ENCODE results near the gene MYH11.

The MYH11 gene

DNA sequence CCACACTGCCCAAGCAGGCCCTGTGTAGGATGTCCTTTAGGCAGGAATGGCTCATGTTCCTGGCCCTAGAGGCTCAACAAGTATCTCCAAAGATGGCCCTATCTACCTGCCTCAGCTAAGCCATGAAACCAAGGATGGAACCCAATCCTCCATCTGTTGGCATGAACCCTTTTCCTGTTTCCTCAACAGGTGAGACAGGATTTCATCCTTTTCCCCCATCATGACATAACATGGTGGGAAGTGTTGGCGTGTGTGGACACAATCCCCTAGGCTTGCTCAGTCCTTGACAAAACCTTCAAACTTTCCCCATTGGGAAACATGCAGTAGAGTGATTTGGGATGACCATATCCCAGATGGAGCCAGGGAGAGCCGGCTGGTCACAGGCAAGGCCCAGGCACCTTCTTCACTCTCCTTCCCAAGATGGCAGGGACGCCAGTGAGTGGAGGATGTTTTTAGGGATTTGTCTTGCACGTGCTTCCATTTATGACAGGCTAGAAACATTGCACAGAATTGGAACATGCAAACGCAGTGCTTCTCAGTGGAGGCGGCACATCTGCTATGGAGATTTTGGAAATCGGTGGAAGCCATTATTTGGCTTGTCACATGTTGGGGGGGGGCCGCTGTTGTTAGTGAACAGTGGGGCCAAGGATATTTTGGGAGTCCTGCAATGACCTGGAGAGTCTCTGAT is 77.0 kb downstream of the MYH11 start:
- Histone ChIP-seq H3K9me3 (ENCODE audit: control insufficient read depth, insufficient read depth, low read length) (no peaks in the 10 kb centered on the region), H3K36me3 (ENCODE audit: control insufficient read depth, insufficient read depth, low read length) (no peaks in the 10 kb centered on the region), H3K4me1 (ENCODE audit: control insufficient read depth, insufficient read depth, low read length) (no peaks in the 10 kb centered on the region), H3K4me3 (ENCODE audit: low read depth, low read length) (no peak overlapping the region), H3K27me3 (ENCODE audit: control insufficient read depth, insufficient read depth, low read length) (peaks cover 3% of the 10 kb centered on the region), H3K9ac (ENCODE audit: low read depth, low read length) (no peak overlapping the region)

DNA sequence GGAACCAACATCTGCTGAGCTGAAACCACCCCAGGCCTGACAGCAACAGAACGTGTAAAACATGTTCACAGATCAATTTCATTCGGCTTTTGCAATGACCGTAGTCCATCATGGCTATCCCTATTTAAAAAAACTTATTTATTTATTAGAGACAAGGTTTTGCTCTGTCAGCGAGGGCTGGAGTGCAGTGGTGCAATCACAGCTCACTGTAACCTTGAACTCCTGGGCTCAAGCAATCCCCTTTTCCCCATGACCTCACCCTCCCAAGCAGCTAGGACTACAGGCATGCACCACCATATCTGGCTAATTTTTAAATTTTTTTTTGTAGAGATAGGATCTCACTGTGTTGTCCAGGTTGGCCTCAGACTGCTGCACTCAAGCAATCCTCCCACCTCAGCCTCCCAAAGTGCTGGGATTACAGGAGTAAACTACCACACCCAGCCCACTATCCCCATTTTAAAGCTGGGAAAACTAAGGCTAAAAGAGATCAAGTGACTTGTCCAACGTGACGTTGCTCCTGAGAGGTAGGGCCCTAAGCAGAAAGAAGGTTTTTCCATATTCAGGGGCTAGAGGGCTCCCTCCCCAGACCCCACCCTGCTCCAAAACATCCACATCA is 77.7 kb downstream of the MYH11 start:
- H3K27me3 ChIP-seq (ENCODE audit: control insufficient read depth, insufficient read depth, low read length): peaks cover 3% of the 10 kb centered on the region
- H3K9me3 ChIP-seq (ENCODE audit: control insufficient read depth, insufficient read depth, low read length): no peaks in the 10 kb centered on the region
- no peak overlapping the region for H3K4me3 ChIP-seq (ENCODE audit: low read depth, low read length)
- H3K4me1 ChIP-seq (ENCODE audit: control insufficient read depth, insufficient read depth, low read length): no peaks in the 10 kb centered on the region
- H3K36me3 ChIP-seq (ENCODE audit: control insufficient read depth, insufficient read depth, low read length): no peaks in the 10 kb centered on the region
- H3K9ac ChIP-seq (ENCODE audit: low read depth, low read length): no peak overlapping the region

DNA sequence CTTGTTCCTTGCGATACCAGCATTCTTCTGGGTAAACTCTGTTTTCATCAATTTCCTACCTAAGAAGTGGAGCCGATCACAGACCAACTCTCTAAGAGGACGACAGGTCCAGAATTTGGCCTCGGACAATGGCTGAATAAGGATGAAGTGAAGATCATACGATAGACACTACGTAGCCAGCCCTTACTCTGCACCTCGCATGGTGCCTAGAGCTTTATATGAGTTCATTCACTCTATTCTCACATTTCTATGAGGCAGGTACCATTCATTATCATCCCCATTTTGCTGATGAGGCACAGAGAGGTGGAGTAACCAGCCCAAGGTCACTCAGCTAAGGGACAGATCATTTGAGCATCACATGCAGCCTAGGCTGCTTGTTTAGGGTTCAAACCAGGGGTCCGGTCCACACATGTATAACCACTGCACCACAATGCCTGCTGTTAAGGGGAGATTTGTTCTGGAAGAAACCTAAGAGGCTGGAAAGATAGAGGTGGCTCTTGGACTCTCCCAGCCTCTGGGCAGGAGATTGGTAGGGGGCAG is 78.6 kb downstream of the MYH11 start:
- no peaks in the 10 kb centered on the region for H3K4me1 ChIP-seq (ENCODE audit: control insufficient read depth, insufficient read depth, low read length)

DNA sequence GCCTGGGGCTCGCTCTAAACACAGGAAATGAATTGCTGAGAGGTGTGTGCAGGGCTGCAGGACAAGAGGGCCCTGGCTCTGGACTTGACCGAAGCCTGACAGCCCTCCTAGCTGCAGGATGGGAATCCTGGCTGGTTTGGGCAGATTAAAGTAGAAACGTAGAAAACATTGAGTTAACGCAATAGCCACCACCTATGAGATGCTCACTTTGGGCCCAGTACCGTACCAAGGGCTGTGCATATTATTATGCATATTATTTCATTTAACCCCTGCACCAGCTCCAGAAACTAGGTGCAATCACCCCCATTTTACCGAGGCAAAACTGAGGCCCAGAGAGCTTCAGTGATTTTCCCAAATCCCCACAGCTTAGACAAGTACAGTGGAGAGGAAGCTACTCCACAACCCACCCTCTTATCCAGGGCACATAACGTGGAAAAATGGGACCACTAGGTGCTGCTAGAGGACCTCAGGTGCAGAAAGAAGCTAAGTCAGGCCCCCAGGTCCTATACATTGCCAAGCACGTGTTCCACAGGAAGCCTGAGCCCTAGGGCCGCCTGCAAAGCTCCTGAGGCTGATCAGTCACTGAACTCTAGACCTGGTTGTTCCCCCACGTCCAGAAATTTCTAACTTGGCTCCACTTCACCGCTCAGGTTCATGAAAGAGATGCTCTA is 79.2 kb downstream of the MYH11 start:
- Histone ChIP-seq H3K9ac (ENCODE audit: low read depth, low read length) (no peak overlapping the region), H3K4me1 (ENCODE audit: control insufficient read depth, insufficient read depth, low read length) (no peaks in the 10 kb centered on the region), H3K4me3 (ENCODE audit: low read depth, low read length) (no peak overlapping the region), H3K9me3 (ENCODE audit: control insufficient read depth, insufficient read depth, low read length) (no peaks in the 10 kb centered on the region), H3K36me3 (ENCODE audit: control insufficient read depth, insufficient read depth, low read length) (no peaks in the 10 kb centered on the region), H3K27me3 (ENCODE audit: control insufficient read depth, insufficient read depth, low read length) (peaks cover 3% of the 10 kb centered on the region)

More for the DNA sequence above, 78.6 kb downstream of the MYH11 start:
- Histone ChIP-seq H3K27me3 (ENCODE audit: control insufficient read depth, insufficient read depth, low read length) (peaks cover 3% of the 10 kb centered on the region), H3K36me3 (ENCODE audit: control insufficient read depth, insufficient read depth, low read length) (no peaks in the 10 kb centered on the region), H3K9me3 (ENCODE audit: control insufficient read depth, insufficient read depth, low read length) (no peaks in the 10 kb centered on the region), H3K4me3 (ENCODE audit: low read depth, low read length) (no peak overlapping the region), H3K9ac (ENCODE audit: low read depth, low read length) (no peak overlapping the region)

DNA sequence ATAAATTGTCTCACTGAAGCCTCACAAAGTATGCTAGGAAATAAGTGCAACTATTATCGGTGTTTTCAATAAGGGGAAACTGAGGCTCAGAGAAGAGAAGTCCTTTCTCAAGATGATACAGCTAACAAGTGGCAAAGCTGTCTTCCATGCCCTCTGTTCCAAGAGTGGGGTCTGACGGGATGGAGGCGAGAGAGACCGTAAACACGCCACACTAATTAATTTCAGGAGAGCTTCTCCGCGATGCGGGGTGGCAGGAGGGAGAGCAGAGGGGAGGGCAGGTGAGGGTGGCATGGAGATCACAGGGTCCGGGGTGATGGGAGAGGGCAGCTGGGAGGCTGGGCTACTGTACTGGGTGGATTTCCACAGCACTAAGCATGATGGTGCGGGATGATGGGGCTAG is 80.3 kb downstream of the MYH11 start:
- Histone ChIP-seq H3K27me3 (ENCODE audit: control insufficient read depth, insufficient read depth, low read length) (peaks cover 3% of the 10 kb centered on the region), H3K36me3 (ENCODE audit: control insufficient read depth, insufficient read depth, low read length) (no peaks in the 10 kb centered on the region), H3K4me3 (ENCODE audit: low read depth, low read length) (no peak overlapping the region), H3K9me3 (ENCODE audit: control insufficient read depth, insufficient read depth, low read length) (no peaks in the 10 kb centered on the region), H3K9ac (ENCODE audit: low read depth, low read length) (no peak overlapping the region), H3K4me1 (ENCODE audit: control insufficient read depth, insufficient read depth, low read length) (no peaks in the 10 kb centered on the region)

DNA sequence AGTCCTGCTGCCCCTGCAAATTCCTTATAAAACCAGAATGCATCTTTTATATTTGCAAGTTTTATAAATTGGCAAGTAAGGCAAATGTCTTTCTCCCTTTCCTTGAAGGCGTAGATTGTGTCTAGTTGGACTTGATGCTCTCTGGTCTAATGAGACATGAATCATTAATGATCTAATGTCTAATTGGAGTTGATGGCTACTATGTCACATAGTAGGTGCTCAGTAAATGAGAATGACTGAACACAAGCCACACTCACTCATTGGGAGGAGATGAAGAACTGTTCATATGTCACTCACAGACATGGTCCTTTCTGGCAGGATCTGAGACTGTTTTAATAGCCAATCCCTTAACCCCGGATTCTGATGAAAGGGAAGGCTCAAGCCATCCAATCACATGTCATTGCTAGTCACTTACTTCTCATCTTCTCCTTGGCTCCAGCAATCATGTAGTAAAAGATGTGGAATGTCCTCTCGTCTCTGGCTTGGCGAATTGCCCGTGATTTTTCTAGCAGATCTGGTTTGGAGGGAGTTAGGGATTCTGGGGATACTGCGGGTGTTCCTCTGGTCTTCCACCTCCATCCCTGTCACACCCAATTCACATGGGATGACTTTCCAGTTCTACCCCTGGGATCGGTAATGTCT is 81.0 kb downstream of the MYH11 start:
- Histone ChIP-seq H3K4me1 (ENCODE audit: control insufficient read depth, insufficient read depth, low read length) (no peaks in the 10 kb centered on the region), H3K36me3 (ENCODE audit: control insufficient read depth, insufficient read depth, low read length) (no peaks in the 10 kb centered on the region), H3K4me3 (ENCODE audit: low read depth, low read length) (no peak overlapping the region), H3K27me3 (ENCODE audit: control insufficient read depth, insufficient read depth, low read length) (peaks cover 3% of the 10 kb centered on the region), H3K9ac (ENCODE audit: low read depth, low read length) (no peak overlapping the region), H3K9me3 (ENCODE audit: control insufficient read depth, insufficient read depth, low read length) (no peaks in the 10 kb centered on the region)

DNA sequence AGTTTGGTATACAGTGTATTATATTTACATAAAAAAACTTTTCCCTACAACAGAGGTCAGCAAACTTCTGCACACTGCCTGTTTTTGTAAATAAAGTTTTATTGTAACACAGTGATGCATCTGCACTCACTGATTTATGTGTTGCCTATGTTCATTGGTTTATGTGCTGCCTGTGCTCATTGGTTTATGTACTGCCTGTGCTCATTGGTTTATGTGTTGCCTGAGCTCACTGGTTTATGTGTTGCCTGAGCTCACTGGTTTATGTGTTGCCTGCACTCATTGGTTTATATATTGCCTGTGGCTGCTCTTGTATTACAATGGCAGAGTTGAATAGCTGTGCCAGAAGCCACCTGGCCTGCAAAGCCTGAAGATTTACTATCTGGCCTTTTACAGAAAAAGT is 81.6 kb downstream of the MYH11 start:
- no peaks in the 10 kb centered on the region for H3K4me1 ChIP-seq (ENCODE audit: control insufficient read depth, insufficient read depth, low read length)
- H3K4me3 ChIP-seq (ENCODE audit: low read depth, low read length): no peak overlapping the region
- no peaks in the 10 kb centered on the region for H3K9me3 ChIP-seq (ENCODE audit: control insufficient read depth, insufficient read depth, low read length)
- no peaks in the 10 kb centered on the region for H3K36me3 ChIP-seq (ENCODE audit: control insufficient read depth, insufficient read depth, low read length)
- no peak overlapping the region for H3K9ac ChIP-seq (ENCODE audit: low read depth, low read length)
- H3K27me3 ChIP-seq (ENCODE audit: control insufficient read depth, insufficient read depth, low read length): peaks cover 3% of the 10 kb centered on the region

DNA sequence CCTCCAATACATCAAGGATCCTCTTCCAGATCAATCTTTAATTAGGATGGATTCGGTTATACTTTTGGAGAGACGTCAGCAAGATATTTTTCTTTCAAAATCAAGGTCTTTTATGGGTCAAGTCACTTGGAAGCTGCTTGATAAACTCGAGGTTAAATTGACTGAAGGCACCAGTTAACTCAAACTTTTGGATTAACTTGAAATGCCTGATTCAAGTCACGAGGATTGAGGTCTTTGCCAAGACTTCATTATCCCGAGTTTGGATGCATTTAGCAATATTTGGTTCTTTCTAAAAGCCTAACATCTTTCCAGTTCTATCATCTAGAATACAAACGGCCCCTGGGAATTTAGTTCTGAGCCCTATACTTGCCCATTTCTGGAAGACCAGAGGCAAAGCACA is 82.9 kb downstream of the MYH11 start:
- no peaks in the 10 kb centered on the region for H3K4me1 ChIP-seq (ENCODE audit: control insufficient read depth, insufficient read depth, low read length)
- no peak overlapping the region for H3K9ac ChIP-seq (ENCODE audit: low read depth, low read length)
- no peaks in the 10 kb centered on the region for H3K36me3 ChIP-seq (ENCODE audit: control insufficient read depth, insufficient read depth, low read length)
- peaks cover 3% of the 10 kb centered on the region for H3K27me3 ChIP-seq (ENCODE audit: control insufficient read depth, insufficient read depth, low read length)
- no peak overlapping the region for H3K4me3 ChIP-seq (ENCODE audit: low read depth, low read length)
- no peaks in the 10 kb centered on the region for H3K9me3 ChIP-seq (ENCODE audit: control insufficient read depth, insufficient read depth, low read length)

DNA sequence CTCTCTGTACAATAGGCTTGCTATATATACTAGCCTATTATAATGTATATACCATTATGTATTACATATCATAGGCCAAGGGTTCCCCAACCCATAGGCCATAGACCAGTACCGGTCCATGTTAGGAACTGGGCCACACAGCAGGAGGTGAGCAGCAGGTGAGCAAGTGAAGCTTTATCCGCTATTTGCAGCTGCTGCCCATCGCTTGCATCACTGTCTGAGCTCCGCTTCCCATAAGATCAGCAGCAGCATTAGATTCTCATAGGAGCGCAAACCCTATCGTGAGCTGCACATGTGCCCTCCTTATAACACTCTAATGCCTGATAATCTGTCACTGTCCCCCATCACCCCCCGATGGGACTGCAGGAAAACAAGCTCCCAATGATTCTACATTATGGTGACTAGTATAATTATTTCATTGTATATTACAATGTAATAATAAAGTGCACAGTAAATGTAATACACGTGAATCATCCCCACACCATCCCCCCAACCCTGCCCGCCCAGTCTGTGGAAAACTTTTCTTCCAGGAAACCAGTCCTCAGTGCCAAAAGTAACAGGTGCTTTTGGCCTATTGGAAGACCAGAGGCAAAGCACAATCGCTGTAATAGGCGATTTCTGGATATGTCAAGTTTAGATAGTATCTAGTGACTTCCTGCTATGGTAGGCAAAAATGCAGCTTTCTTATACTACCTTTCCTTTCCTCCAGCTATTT is 84.1 kb downstream of the MYH11 start:
- H3K27me3 ChIP-seq (ENCODE audit: control insufficient read depth, insufficient read depth, low read length): no peaks in the 10 kb centered on the region
- no peaks in the 10 kb centered on the region for H3K4me1 ChIP-seq (ENCODE audit: control insufficient read depth, insufficient read depth, low read length)
- no peak overlapping the region for H3K9ac ChIP-seq (ENCODE audit: low read depth, low read length)

DNA sequence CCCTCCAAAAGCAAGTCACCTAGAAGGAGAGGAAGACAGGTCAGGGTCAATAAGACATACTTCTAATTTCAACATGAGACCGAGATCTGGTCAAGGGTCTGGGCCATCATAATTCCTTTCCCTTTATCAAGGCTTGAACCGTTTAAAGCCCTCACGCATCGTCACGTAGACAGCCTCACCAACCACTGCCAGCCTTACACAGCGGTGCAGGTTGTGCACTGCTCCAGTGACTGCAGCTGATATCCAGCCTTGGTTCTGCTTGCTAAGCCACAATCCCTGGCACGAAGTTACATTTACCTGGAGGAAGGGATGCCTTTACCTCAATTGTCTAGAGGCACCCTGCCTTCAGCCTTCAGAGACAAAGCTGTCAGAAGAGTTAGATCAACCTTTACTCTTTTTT is 85.1 kb downstream of the MYH11 start:
- H3K9me3 ChIP-seq (ENCODE audit: control insufficient read depth, insufficient read depth, low read length): no peaks in the 10 kb centered on the region
- no peaks in the 10 kb centered on the region for H3K4me1 ChIP-seq (ENCODE audit: control insufficient read depth, insufficient read depth, low read length)
- H3K9ac ChIP-seq (ENCODE audit: low read depth, low read length): no peak overlapping the region
- H3K27me3 ChIP-seq (ENCODE audit: control insufficient read depth, insufficient read depth, low read length): no peaks in the 10 kb centered on the region
- no peaks in the 10 kb centered on the region for H3K36me3 ChIP-seq (ENCODE audit: control insufficient read depth, insufficient read depth, low read length)
- H3K4me3 ChIP-seq (ENCODE audit: low read depth, low read length): no peak overlapping the region

More for the DNA sequence above, 84.1 kb downstream of the MYH11 start:
- no peaks in the 10 kb centered on the region for H3K36me3 ChIP-seq (ENCODE audit: control insufficient read depth, insufficient read depth, low read length)
- no peak overlapping the region for H3K4me3 ChIP-seq (ENCODE audit: low read depth, low read length)
- no peaks in the 10 kb centered on the region for H3K9me3 ChIP-seq (ENCODE audit: control insufficient read depth, insufficient read depth, low read length)

DNA sequence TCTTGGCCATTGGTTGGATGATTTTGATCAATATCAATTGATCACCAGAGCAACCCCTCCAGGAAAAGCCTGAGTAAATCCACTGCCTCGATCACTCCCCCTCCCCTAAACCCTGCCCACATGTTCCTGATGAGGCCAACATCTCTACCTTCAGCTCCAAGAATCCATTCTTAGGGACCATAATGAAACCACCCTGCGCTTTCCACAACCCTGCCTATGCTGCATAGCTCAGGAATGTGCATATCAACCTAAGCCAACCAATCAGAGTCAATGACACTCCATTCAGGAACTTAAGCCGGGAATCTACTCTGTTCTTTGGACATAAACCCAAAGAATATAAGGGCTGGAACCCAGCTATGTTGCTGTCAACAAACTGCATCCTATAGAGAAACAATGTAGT is 86.3 kb downstream of the MYH11 start:
- H3K4me3 ChIP-seq (ENCODE audit: low read depth, low read length): no peak overlapping the region
- no peaks in the 10 kb centered on the region for H3K4me1 ChIP-seq (ENCODE audit: control insufficient read depth, insufficient read depth, low read length)

More for the DNA sequence above, 86.3 kb downstream of the MYH11 start:
- Histone ChIP-seq H3K9ac (ENCODE audit: low read depth, low read length) (no peak overlapping the region), H3K27me3 (ENCODE audit: control insufficient read depth, insufficient read depth, low read length) (no peaks in the 10 kb centered on the region), H3K9me3 (ENCODE audit: control insufficient read depth, insufficient read depth, low read length) (no peaks in the 10 kb centered on the region), H3K36me3 (ENCODE audit: control insufficient read depth, insufficient read depth, low read length) (no peaks in the 10 kb centered on the region)

All from iPS-15b (cell line).